H1 (cell line): Measurements from ENCODE around the gene AOPEP. TPM values are rescaled to one million over a fixed set of nuclear protein-coding genes. Genes with fewer than 3 reads are reported as not detected.

Source experiments
- CTCF ChIA-PET: fragments of 300-600 bp; sonication (Branson Sonifier 250); formaldehyde crosslinking; loops from one replicate; lab custom pipeline; 2021; ENCODE audit not compliant: partially characterized antibody; lab: Charles Lee
- POLR2A ChIA-PET: fragments of 300-600 bp; sonication (Branson Sonifier 250); formaldehyde crosslinking; loops from one replicate; lab custom pipeline; 2021; ENCODE audit warnings: inconsistent platforms; ENCODE audit not compliant: partially characterized antibody; lab: Charles Lee
- DNase-seq, 2 experiments: peaks; one replicate each; pipeline versions ENCODE4 v3.0.0 to v3.0.0-alpha.2; 2010 to 2022; ENCODE audit warnings: low spot score in 2 of 2, low read depth in 1 of 2, mixed read lengths in 1 of 2
- FAIRE-seq: peaks from 2 replicates; lab custom pipeline; 2011; peaks lifted over from hg19 to GRCh38; lab: Jason Lieb, UNC
- H2AFZ ChIP-seq: 2 replicates; pipeline ENCODE4 v1.8.1; 2012; ENCODE audit warnings: low read length, inconsistent platforms
- H2AK5ac ChIP-seq: 2 replicates; pipeline ENCODE4 v1.6.1; 2013; ENCODE audit warnings: low read depth, low read length
- H2BK120ac ChIP-seq: replicated peaks from 2 replicates; pipeline ENCODE3; 2013; ENCODE audit warnings: low read depth, low read length, inconsistent platforms
- H2BK12ac ChIP-seq: 2 replicates; pipeline ENCODE4 v1.6.1; 2013; ENCODE audit warnings: low read depth, low read length
- H2BK15ac ChIP-seq: 2 replicates; pipeline ENCODE4 v1.6.1; 2013; ENCODE audit warnings: low read length
- H2BK20ac ChIP-seq: 2 replicates; pipeline ENCODE4 v1.6.1; 2013; ENCODE audit warnings: low read length
- H2BK5ac ChIP-seq: 2 replicates; pipeline ENCODE4 v1.6.1; 2013; ENCODE audit warnings: low read depth, low read length
- H3K14ac ChIP-seq: 2 replicates; pipeline ENCODE4 v1.6.1; 2013; ENCODE audit warnings: inconsistent platforms; ENCODE audit not compliant: insufficient read length
- H3K18ac ChIP-seq: 2 replicates; pipeline ENCODE4 v1.6.1; 2013; ENCODE audit warnings: low read length; ENCODE audit errors: extremely low read depth
- H3K23ac ChIP-seq: 2 replicates; pipeline ENCODE4 v1.6.1; 2013; ENCODE audit warnings: inconsistent platforms; ENCODE audit not compliant: insufficient read length
- H3K23me2 ChIP-seq: 2 replicates; pipeline ENCODE4 v1.6.1; 2013; ENCODE audit warnings: low read depth, low read length
- H3K27ac ChIP-seq: 2 replicates; pipeline ENCODE4 v1.6.1; 2011; ENCODE audit warnings: low read depth, low read length, inconsistent platforms
- H3K27me3 ChIP-seq, 4 experiments: replicated peaks in 1 of 4; 1 replicate in 1 of 4; 2 replicates in 3 of 4; pipeline versions ENCODE4 v1.6.1 to v1.8.1; 2011 to 2013; ENCODE audit warnings: low read length in 3 of 4, mild to moderate bottlenecking in 3 of 4, inconsistent platforms in 2 of 4, mixed read lengths in 2 of 4, moderate library complexity in 1 of 4; ENCODE audit not compliant: control insufficient read depth in 3 of 4, insufficient read depth in 3 of 4; ENCODE audit errors: extremely low read depth in 1 of 4
- H3K36me3 ChIP-seq, 4 experiments: 2 replicates each; pipeline versions ENCODE4 v1.6.1 to v1.8.1; 2011 to 2013; ENCODE audit warnings: mild to moderate bottlenecking in 4 of 4, low read length in 3 of 4, moderate library complexity in 2 of 4, control low read depth in 1 of 4, inconsistent platforms in 1 of 4; ENCODE audit not compliant: insufficient read depth in 4 of 4, control insufficient read depth in 2 of 4
- H3K4ac ChIP-seq: replicated peaks from 2 replicates; pipeline ENCODE3; 2013; ENCODE audit warnings: low read length, low read depth, mixed read lengths, inconsistent platforms; ENCODE audit not compliant: insufficient read length
- H3K4me1 ChIP-seq, 4 experiments: replicated peaks in 1 of 4; 1 replicate in 1 of 4; 2 replicates in 3 of 4; pipeline versions ENCODE4 v1.6.1 to v1.8.1; 2011 to 2013; ENCODE audit warnings: low read length in 3 of 4, inconsistent platforms in 2 of 4, mixed read lengths in 1 of 4; ENCODE audit not compliant: insufficient read depth in 4 of 4, control insufficient read depth in 3 of 4
- H3K4me2 ChIP-seq, 2 experiments: 2 replicates each; pipeline versions ENCODE4 v1.6.1 to v1.8.1; 2011 to 2013; ENCODE audit warnings: low read depth in 2 of 2, low read length in 2 of 2, control low read depth in 1 of 2, inconsistent platforms in 1 of 2, mild to moderate bottlenecking in 1 of 2; ENCODE audit not compliant: insufficient read depth in 1 of 2
- H3K4me3 ChIP-seq, 4 experiments: fragments of 200-600, 300-600 bp in 1 of 4; sonication (generic), shearing (Covaris generic), sonication (Bioruptor Twin) in 1 of 4; 2 replicates each; pipeline versions ENCODE4 v1.5.1 to v1.8.1; 2011 to 2016; ENCODE audit warnings: low read length in 4 of 4, low read depth in 3 of 4, control low read depth in 2 of 4, inconsistent platforms in 2 of 4, mild to moderate bottlenecking in 2 of 4, mixed read lengths in 1 of 4, moderate library complexity in 1 of 4; ENCODE audit not compliant: insufficient read depth in 2 of 4; ENCODE audit errors: extremely low read depth in 1 of 4
- H3K56ac ChIP-seq: replicated peaks from 2 replicates; pipeline ENCODE3; 2013; ENCODE audit warnings: low read depth, mild to moderate bottlenecking, mixed read lengths, low read length, inconsistent platforms; ENCODE audit not compliant: insufficient read length
- H3K79me1 ChIP-seq: 2 replicates; pipeline ENCODE4 v1.6.1; 2013; ENCODE audit warnings: low read depth, low read length, control low read depth
- H3K79me2 ChIP-seq, 2 experiments: 2 replicates each; pipeline versions ENCODE4 v1.6.1 to v1.8.1; 2012 to 2013; ENCODE audit warnings: low read length in 2 of 2, mild to moderate bottlenecking in 2 of 2, inconsistent platforms in 1 of 2; ENCODE audit not compliant: insufficient read depth in 2 of 2, control insufficient read depth in 1 of 2
- H3K9ac ChIP-seq, 4 experiments: replicated peaks in 1 of 4; 1 replicate in 1 of 4; 2 replicates in 3 of 4; pipeline versions ENCODE4 v1.6.1 to v1.8.1; 2011 to 2013; ENCODE audit warnings: low read depth in 3 of 4, low read length in 3 of 4, control low read depth in 2 of 4, mild to moderate bottlenecking in 2 of 4, moderate library complexity in 2 of 4, inconsistent platforms in 1 of 4; ENCODE audit errors: extremely low read depth in 1 of 4
- H3K9me3 ChIP-seq, 2 experiments: 2 replicates each; pipeline versions ENCODE4 v1.6.1 to v1.8.1; 2012 to 2013; ENCODE audit warnings: mild to moderate bottlenecking in 2 of 2, moderate library complexity in 2 of 2, control low read depth in 1 of 2, inconsistent platforms in 1 of 2, low read depth in 1 of 2, low read length in 1 of 2, mixed read lengths in 1 of 2; ENCODE audit not compliant: insufficient read depth in 2 of 2
- H4K20me1 ChIP-seq, 2 experiments: replicated peaks in 1 of 2; 2 replicates each; pipeline versions ENCODE3 to v1.8.1; 2011 to 2013; ENCODE audit warnings: inconsistent platforms in 2 of 2, low read length in 2 of 2, mild to moderate bottlenecking in 1 of 2; ENCODE audit not compliant: insufficient read depth in 2 of 2, control insufficient read depth in 1 of 2
- H4K5ac ChIP-seq: 2 replicates; pipeline ENCODE4 v1.6.1; 2013; ENCODE audit warnings: low read length, low read depth, mixed read lengths, inconsistent platforms; ENCODE audit not compliant: insufficient read length
- H4K8ac ChIP-seq: 2 replicates; pipeline ENCODE4 v1.8.0; 2013; ENCODE audit warnings: mild to moderate bottlenecking, moderate library complexity, low read length, inconsistent platforms; ENCODE audit not compliant: insufficient read depth; ENCODE audit errors: extremely low read depth
- H4K91ac ChIP-seq: replicated peaks from 2 replicates; pipeline ENCODE3; 2013; ENCODE audit warnings: low read length, mixed read lengths, inconsistent platforms; ENCODE audit not compliant: insufficient read length
- SIX5 ChIP-seq: IDR thresholded peaks from 2 replicates; pipeline ENCODE4 v1.6.1; 2011; ENCODE audit warnings: mild to moderate bottlenecking, low read depth, low read length
- TBP ChIP-seq: IDR thresholded peaks from 2 replicates; pipeline ENCODE4 v1.6.1; 2011; ENCODE audit warnings: low read depth, low read length, improper control_type of control experiment
- WGBS, 2 experiments: shearing (Covaris generic) in 1 of 2; methylation state at CpG; one replicate each; pipeline versions ENCODE4 v1.1.6 to v1.1.7; 2013 to 2015; ENCODE audit warnings: low lambda C conversion rate in 2 of 2, mixed read lengths in 2 of 2, inconsistent platforms in 1 of 2, low coverage in 1 of 2, missing lambda C conversion rate in 1 of 2; ENCODE audit not compliant: insufficient replicate concordance in 2 of 2, insufficient coverage in 1 of 2, insufficient read length in 1 of 2; ENCODE audit errors: extremely low coverage in 1 of 2, missing lambda C conversion rate in 1 of 2; 5-methylcytosine and 5-hydroxymethylcytosine counted together
- polyA plus RNA-seq, 7 experiments: library from polyadenylated mRNA; depleted of rRNA in 3 of 7; stranded (reverse) in 5 of 7; unstranded in 2 of 7; fragments of >200 nt in 5 of 7; fragments of 200-250 nt in 2 of 7; gene quantifications; 1 replicate in 5 of 7; 2 replicates in 1 of 7; 4 replicates in 1 of 7; pipeline versions ENCODE4 v1.2.1 to v1.2.3, GENCODE V29; 2011 to 2013; ENCODE audit warnings: missing spikeins in 2 of 7, mixed read lengths in 2 of 7
- total RNA-seq: library from RNA; stranded (reverse); fragmentation: NEBNext Ultra II Directional; extraction: Animal tissue kit (Norgen Biotek cat#: 25700); gene quantifications from 2 replicates; pipeline ENCODE4 v1.2.1, GENCODE V29; 2021

Gene AOPEP
- total and polyA plus RNA-seq, 2 of the 8 experiments (the other 6 are each of a cell fraction or from before 2014, with no cell fraction given) = 6.1 to 14.3 TPM

- no peak overlapping the region for H4K8ac ChIP-seq
- no peak overlapping the region for H3K14ac ChIP-seq
- no peak overlapping the region for H3K27ac ChIP-seq
- H3K79me2 ChIP-seq = no peaks in the 10 kb centered on the region
- CTCF ChIA-PET = no interaction called here
- TF ChIP-seq SIX5 (no peak), TBP (no peak)
- WGBS, 2 experiments = 95% methylated on average over 4 of the region's 4 CpGs; no CpG with 5 or more reads in 1 of the 2 experiments
- H3K36me3 ChIP-seq = no peaks in the 10 kb centered on the region
- no peak overlapping the region for H3K18ac ChIP-seq
- H3K4ac ChIP-seq = no peak overlapping the region
- no peak overlapping the region for H3K4me2 ChIP-seq
- H3K79me1 ChIP-seq = no peaks in the 10 kb centered on the region
- H2BK15ac ChIP-seq = 0 out of 2 replicates have a peak overlapping the region, but pooled peaks have one; percentile 81
- FAIRE-seq (no peak), DNase-seq (no peak)
- peaks cover 2 to 16% (median 10%) of the 10 kb centered on the region in 4 experiments; a peak in 6 of 7 replicates for H3K4me1 ChIP-seq
- no peak overlapping the region for H2BK120ac ChIP-seq
- POLR2A ChIA-PET = no interaction called here
- H3K9me3 ChIP-seq = no peaks in the 10 kb centered on the region
- H3K23me2 ChIP-seq = no peaks in the 10 kb centered on the region
- no peak overlapping the region for H2BK20ac ChIP-seq
- no peak overlapping the region for H2BK12ac ChIP-seq
- no peak overlapping the region for H4K91ac ChIP-seq
- no peaks in the 10 kb centered on the region for H3K27me3 ChIP-seq
- no peak overlapping the region for H2BK5ac ChIP-seq
- no peak overlapping the region for H2AFZ ChIP-seq
- no peak overlapping the region for H3K56ac ChIP-seq
- no peak overlapping the region for H2AK5ac ChIP-seq
- no peak overlapping the region for H4K5ac ChIP-seq
- no peaks in the 10 kb centered on the region for H4K20me1 ChIP-seq
- H3K23ac ChIP-seq = no peak overlapping the region
- H3K9ac ChIP-seq = no peak overlapping the region
- H3K4me3 ChIP-seq = no peak overlapping the region
These were observed 249.6 kb downstream of the AOPEP start for GRCh38 chr9:94976077-94976476.
